Mesodermal cell (in vitro differentiated cells): ENCODE measurements around the gene OPN4.
A peak's percentile ranks its signal among the peaks of the same experiment; 100 is the strongest.

Experiments used
- H3K27ac ChIP-seq: 2 replicates; pipeline ENCODE4 v1.7.0; 2013; ENCODE audit warnings: mild to moderate bottlenecking, low read depth, low read length, moderate library complexity; ENCODE audit not compliant: severe bottlenecking
- H3K36me3 ChIP-seq: 2 replicates; pipeline ENCODE4 v1.7.1; 2013; ENCODE audit warnings: mild to moderate bottlenecking, low read length, moderate library complexity; ENCODE audit not compliant: control insufficient read depth, insufficient read depth
- H3K4me1 ChIP-seq: one replicate; pipeline ENCODE4 v1.7.1; 2013; ENCODE audit warnings: mild to moderate bottlenecking, low read length; ENCODE audit not compliant: insufficient read depth, control insufficient read depth, poor library complexity, severe bottlenecking
- H3K4me3 ChIP-seq: 2 replicates; pipeline ENCODE4 v1.7.0; 2013; ENCODE audit warnings: low read length, control low read depth, mild to moderate bottlenecking; ENCODE audit not compliant: insufficient read depth, poor library complexity, severe bottlenecking; ENCODE audit errors: extremely low read depth
- H3K9me3 ChIP-seq: 2 replicates; pipeline ENCODE4 v1.7.1; 2013; ENCODE audit warnings: mild to moderate bottlenecking, low read length, moderate library complexity; ENCODE audit not compliant: control insufficient read depth
- WGBS, 2 experiments: methylation state at CpG; one replicate each; pipeline ENCODE4 v1.1.5; 2013; ENCODE audit warnings: missing lambda C conversion rate in 2 of 2; ENCODE audit not compliant: insufficient coverage in 2 of 2; 5-methylcytosine and 5-hydroxymethylcytosine counted together

OPN4 gene

DNA sequence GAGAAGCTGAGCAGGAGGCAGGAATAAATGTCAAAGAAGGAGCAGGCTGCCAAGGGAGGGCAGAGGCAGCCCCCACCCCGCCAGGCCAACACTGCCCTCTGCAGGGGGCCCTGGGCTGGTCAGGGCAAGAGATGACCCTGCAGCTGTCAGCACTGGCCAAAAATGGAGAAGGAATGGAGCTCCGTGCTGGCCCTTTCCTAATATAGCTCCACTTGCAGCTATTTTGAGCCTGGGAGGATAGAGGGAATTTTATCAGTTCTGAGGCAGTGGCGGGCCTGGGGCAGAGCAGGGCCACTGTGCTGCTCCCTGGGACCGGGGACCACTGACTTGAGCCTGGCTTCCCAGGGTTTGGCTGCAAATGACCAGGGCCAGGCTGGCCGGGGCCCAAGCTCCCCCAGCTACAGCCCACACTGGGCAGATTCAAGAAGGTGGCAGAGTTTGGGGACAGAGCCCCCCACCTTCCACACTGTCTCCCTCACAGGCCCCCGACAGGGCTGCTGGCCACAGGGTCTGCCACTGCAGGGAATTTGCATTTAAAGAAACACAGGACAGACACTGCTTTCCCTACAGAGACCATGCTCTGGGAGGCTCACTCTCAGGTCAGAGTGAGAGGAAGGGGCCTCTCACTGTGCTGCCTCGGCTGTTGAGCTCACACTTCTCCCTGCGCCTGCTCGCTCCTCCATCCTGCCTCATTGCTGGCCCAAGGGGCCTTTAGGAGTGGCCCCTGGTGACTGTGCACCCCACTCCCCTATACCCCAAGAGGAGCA, 30.2 kb downstream of the OPN4 start:
- Histone ChIP-seq H3K27ac (peak overlapping the region; percentile 43), H3K9me3 (no peaks in the 10 kb centered on the region), H3K4me3 (no peak overlapping the region), H3K36me3 (no peaks in the 10 kb centered on the region), H3K4me1 (peaks cover 29% of the 10 kb centered on the region)
- WGBS, 2 experiments, result 33 to 37% methylated on average over 5 to 6 of the region's 9 CpGs

DNA sequence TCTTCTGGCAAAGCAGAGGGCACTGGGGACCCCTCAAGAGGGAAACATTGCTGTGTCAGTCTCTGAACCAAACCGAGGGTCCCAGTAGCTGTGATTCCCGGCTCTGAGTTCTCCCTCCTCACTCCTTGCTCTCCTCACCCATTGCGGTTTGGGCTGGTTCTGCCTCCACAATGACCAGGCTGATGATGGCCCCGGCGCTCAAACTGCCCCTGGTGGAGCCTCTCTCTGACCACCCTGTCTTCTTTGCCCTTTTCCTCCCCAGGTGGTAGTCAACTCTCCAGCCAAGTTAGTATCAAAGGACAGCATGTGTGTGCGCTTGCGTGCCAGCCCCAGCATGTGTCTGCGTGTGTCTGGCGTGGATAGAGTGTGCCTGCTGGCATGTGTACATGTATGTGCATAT, 31.1 kb downstream of the OPN4 start:
- no peak overlapping the region for H3K4me3 ChIP-seq
- no peaks in the 10 kb centered on the region for H3K36me3 ChIP-seq
- peaks cover 29% of the 10 kb centered on the region for H3K4me1 ChIP-seq
- no peak overlapping the region for H3K27ac ChIP-seq
- 91 to 95% methylated on average over 7 to 9 of the region's 9 CpGs for WGBS, 2 experiments
- H3K9me3 ChIP-seq, result no peaks in the 10 kb centered on the region

DNA sequence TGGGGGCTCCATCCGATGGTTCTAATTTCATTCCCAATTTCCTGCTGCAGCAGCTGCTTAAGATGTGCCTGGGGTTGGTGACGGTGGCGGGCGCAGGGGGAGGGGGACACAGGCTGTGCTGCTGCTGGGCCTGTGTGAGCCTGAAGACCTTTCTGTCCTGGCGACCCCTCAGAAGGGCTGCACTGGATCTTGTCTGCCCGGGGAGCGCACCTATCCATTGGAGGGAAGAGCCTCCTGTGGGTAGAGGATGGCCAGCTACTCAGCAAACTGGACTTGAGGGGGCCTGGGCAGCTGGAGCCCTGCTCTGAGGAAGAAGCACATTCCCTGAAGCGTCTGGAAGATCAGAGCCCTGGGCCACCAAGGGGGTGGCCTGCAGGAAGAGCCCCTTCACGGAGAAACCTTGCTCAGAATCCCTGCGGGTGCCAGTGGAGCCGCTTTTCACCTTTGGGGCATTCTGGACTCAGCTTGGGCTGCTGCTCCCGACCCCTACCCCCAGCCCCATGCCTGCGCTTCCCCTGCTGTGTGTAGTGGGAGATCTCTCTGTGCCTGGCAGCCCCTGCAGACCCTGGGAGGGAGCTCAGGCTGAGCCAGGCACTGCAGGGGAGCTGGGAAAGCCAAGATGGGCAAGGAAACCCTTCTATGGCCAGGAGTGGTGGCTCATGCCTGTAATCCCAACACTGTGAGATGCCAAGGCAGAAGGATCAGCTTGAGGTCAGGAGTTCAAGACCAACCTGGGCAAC, 31.7 kb downstream of the OPN4 start:
- H3K36me3 ChIP-seq, result no peaks in the 10 kb centered on the region
- WGBS, 2 experiments, result 78 to 91% methylated on average over 9 to 11 of the region's 13 CpGs

DNA sequence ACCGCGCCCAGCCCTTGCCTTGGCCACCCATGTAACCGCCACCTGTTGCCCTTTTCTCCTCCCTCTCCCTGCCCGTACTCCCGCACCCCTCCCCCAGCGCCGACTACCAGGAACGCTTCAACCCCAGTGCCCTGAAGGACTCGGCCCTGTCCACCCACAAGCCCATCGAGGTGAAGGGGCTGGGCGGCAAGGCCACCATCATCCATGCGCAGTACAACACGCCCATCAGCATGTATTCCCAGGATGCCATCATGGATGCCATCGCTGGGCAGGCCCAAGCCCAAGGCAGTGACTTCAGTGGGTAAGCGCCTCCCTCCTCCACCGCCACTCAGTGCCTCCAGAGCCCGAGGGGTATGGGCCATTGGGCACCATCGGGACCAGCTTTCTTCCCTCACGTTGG, 32.6 kb downstream of the OPN4 start:
- Histone ChIP-seq H3K27ac (no peak overlapping the region), H3K4me3 (no peak overlapping the region), H3K9me3 (no peaks in the 10 kb centered on the region), H3K4me1 (peaks cover 29% of the 10 kb centered on the region), H3K36me3 (no peaks in the 10 kb centered on the region)
- 95 to 97% methylated on average over 10 to 18 of the region's 19 CpGs for WGBS, 2 experiments

More for the DNA sequence above, 31.7 kb downstream of the OPN4 start:
- Histone ChIP-seq H3K9me3 (no peaks in the 10 kb centered on the region), H3K4me3 (no peak overlapping the region), H3K4me1 (peaks cover 29% of the 10 kb centered on the region), H3K27ac (no peak overlapping the region)

DNA sequence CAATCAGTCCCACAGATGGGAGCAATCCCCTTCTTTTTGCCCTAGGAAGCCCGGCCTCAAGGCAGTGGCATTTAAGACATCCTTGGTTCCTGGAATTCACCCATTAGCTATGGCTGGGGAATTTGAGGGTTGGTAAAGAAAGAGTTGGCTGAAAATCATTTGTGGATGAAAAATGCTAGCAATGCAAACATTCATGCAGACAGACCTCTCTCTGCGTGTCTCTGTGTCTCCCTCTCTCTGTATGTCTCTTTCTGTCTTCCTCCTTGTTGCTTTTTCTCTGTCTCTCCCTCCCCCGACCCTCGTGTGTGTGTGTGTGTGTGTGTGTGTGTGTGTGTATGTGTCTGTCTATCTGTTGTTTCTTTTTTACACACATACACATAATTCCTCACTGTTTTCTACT, 33.4 kb downstream of the OPN4 start:
- 100% methylated on average over 1 of the region's 4 CpGs; no CpG with 5 or more reads in 1 of the 2 experiments for WGBS, 2 experiments
- no peak overlapping the region for H3K4me3 ChIP-seq

DNA sequence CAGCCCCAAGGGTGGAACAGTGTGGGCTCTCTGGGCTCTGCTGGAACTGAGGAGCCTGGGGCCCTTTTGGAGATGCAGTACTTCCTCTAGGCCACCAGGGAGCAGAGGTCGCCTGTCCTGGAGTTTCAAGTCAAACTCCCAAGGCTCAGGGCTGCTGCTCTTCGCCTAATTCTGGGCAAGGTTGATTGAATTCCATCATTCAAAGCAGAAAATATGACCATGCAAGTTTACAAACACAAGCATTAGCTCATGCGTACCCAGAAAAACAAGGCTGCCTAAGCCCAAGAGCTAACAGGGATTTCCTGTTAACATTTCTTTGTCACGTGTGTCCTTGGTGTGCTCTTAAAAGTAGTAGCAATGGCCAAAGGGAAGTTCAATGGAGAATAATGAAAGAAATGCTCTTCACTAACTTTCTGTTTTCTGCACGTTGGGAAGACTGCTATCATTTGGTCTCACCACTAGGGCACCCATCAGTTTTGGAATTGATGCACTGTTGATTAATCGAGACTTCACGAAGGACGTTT, 34.1 kb downstream of the OPN4 start:
- no peaks in the 10 kb centered on the region for H3K9me3 ChIP-seq
- no peak overlapping the region for H3K27ac ChIP-seq
- H3K36me3 ChIP-seq, result no peaks in the 10 kb centered on the region
- H3K4me3 ChIP-seq, result no peak overlapping the region
- peaks cover 29% of the 10 kb centered on the region for H3K4me1 ChIP-seq
- WGBS, 2 experiments, result 51 to 57% methylated on average over 8 of the region's 8 CpGs

More for the DNA sequence above, 33.4 kb downstream of the OPN4 start:
- no peaks in the 10 kb centered on the region for H3K36me3 ChIP-seq
- H3K9me3 ChIP-seq, result no peaks in the 10 kb centered on the region
- peaks cover 29% of the 10 kb centered on the region for H3K4me1 ChIP-seq
- H3K27ac ChIP-seq, result no peak overlapping the region

DNA sequence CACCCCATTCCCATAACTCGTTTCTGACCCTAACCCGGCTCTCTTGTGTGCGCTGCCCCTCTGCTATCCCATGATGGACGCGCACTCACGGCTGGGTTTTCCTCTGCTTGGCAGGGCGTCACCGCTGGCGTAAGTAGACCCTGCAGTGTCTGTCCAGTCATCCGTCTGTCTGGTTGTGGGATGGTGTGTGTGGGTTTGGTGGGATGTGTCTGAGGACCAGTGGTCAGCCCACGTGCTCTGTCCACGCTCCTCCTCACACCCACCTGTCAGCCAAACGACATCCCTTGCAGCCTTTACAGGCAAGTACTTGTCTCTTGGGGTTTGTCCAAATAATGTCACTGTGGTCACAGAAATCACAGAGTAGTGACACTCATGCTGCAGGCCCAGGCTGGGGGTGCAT, 34.8 kb downstream of the OPN4 start:
- peaks cover 29% of the 10 kb centered on the region for H3K4me1 ChIP-seq
- no peaks in the 10 kb centered on the region for H3K9me3 ChIP-seq
- no peak overlapping the region for H3K4me3 ChIP-seq
- no peaks in the 10 kb centered on the region for H3K36me3 ChIP-seq
- WGBS, 2 experiments, result 98% methylated on average over 9 of the region's 13 CpGs
- H3K27ac ChIP-seq, result no peak overlapping the region

DNA sequence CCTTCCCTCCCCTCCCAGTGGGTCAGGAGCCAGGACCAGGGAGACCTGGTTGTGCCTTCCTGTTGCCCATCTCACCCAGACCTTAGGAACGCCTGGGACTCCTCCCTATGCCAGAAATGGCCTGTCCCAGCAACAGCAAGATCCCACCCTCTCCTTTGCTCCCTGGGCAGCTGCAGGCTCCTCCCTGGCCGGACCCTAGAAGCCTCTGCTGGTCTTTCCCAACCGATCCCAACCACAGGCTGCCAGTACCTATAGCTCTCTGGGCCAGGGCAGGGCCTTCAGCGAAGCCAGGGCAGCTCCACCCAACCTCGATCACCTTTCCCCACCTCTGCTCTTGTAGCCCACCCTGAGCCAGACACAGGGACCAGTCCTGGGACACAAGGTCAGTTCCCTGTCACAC, 35.9 kb downstream of the OPN4 start:
- H3K27ac ChIP-seq, result no peak overlapping the region
- 78 to 90% methylated on average over 3 to 4 of the region's 5 CpGs for WGBS, 2 experiments
- H3K4me1 ChIP-seq, result peaks cover 18% of the 10 kb centered on the region
- no peaks in the 10 kb centered on the region for H3K9me3 ChIP-seq
- H3K36me3 ChIP-seq, result no peaks in the 10 kb centered on the region
- H3K4me3 ChIP-seq, result no peak overlapping the region

DNA sequence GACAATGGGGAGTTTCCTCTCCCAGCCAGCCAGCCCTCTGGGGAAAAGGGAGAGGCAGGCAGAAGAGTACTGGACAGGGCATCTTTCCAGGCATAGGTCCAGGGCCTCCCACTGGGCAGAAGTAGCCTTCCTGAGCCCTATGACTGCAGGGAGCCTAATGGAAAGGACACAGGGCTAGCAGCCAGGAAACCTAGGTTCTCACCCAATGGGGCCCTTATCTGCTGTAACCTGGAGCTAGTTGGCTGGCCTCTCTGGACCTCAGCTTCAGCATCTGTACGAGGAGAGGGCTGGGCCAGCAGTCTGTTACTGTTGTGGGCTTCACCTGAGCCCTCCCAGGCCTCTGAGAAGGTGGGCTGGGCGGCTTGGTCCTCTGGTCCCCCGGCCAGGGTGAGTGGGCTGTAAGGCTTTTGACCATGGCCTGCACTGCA, 36.3 kb downstream of the OPN4 start:
- Histone ChIP-seq H3K4me1 (peaks cover 14% of the 10 kb centered on the region), H3K9me3 (no peaks in the 10 kb centered on the region), H3K4me3 (no peak overlapping the region), H3K27ac (no peak overlapping the region), H3K36me3 (no peaks in the 10 kb centered on the region)
- WGBS, 2 experiments, result 93 to 100% methylated on average over 3 of the region's 3 CpGs

DNA sequence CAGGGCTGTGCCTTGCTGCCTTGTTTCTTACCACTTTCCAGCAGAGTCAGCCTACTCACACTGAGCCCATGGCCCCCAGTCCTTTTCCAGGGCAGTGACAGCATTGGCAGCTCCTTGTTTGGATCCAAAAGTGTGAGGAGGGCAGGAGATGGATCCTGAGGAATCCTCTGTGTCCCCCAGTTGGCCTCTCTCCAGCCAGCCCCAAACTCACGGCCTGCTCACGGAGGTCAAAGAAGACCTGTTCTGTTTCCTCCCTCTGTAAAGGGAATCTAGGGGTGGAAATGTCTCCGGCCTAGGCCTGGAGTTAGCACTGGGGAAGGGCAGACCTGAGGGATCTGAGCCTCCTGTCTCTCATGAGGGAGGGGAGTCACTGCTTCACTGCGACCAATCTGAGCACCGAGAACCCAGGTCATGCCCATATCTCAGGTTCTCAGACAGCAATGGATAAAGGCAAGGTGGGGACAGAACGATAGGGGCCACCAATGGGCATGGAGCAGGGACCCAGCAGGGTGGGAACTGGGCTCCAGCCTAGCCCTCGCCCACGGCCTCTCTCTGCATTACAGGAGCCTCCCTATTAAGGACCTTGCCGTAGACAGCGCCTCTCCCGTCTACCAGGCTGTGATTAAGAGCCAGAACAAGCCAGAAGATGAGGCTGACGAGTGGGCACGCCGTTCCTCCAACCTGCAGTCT, 37.1 kb downstream of the OPN4 start:
- WGBS, 2 experiments, result 95 to 100% methylated on average over 9 to 14 of the region's 14 CpGs
- no peak overlapping the region for H3K27ac ChIP-seq
- H3K4me3 ChIP-seq, result no peak overlapping the region
- no peaks in the 10 kb centered on the region for H3K36me3 ChIP-seq
- no peaks in the 10 kb centered on the region for H3K9me3 ChIP-seq
- H3K4me1 ChIP-seq, result peaks cover 9% of the 10 kb centered on the region
